Measurements from ENCODE around the gene KRTAP10-11.
"Not testable (repeated sequence)": the region's sequence is repeated elsewhere in the genome, so short reads cannot be mapped to it uniquely, and the experiment has no call there.

KRTAP10-11 gene

GRCh38 chr21:44682580-44683151 lies 36.5 kb downstream of the KRTAP10-11 start:
- no peak overlapping the region for H2AFZ ChIP-seq (ENCODE audit: low read depth, low read length)
- H3K79me2 ChIP-seq (ENCODE audit: insufficient read depth, low read length) = no peaks in the 10 kb centered on the region
- H3K4me3 ChIP-seq (ENCODE audit: low read depth in 1 of 2, low read length in 2 of 2) = no peak overlapping the region
- no peaks in the 10 kb centered on the region for H3K4me1 ChIP-seq (ENCODE audit: insufficient read depth, low read length)
- H3K9ac ChIP-seq (ENCODE audit: low read depth, low read length) = no peak overlapping the region
- no peak overlapping the region for H3K4me2 ChIP-seq (ENCODE audit: insufficient read depth, low read length)
- ATAC-seq (ENCODE audit: insufficient read depth, low read depth) = no peak
- TF ChIP-seq EZH2 (IDR thresholded peaks at IDR 0.05; ENCODE audit: borderline replicate concordance, low read depth, low read length, severe bottlenecking) (no peak), CTCF (IDR thresholded peaks at IDR 0.05; ENCODE audit: borderline replicate concordance, extremely low read depth, low read length, poor library complexity, severe bottlenecking) (no peak)
- DNase-seq = no peak
- H3K9me3 ChIP-seq (ENCODE audit: insufficient read depth, low read length, severe bottlenecking) = no peaks in the 10 kb centered on the region
- no peak overlapping the region for H3K27ac ChIP-seq (ENCODE audit: low read length)
- H4K20me1 ChIP-seq (ENCODE audit: insufficient read depth, low read length) = no peaks in the 10 kb centered on the region
- no peaks in the 10 kb centered on the region for H3K36me3 ChIP-seq (ENCODE audit: insufficient read depth, low read length)
- no peaks in the 10 kb centered on the region for H3K27me3 ChIP-seq (ENCODE audit: insufficient read depth, low read length, poor library complexity)

- no peak overlapping the region for H3K9ac ChIP-seq (ENCODE audit: low read depth, low read length)
- no peaks in the 10 kb centered on the region for H4K20me1 ChIP-seq (ENCODE audit: insufficient read depth, low read length)
These were observed 37.9 kb downstream of the KRTAP10-11 start for GRCh38 chr21:44684077-44684476.

GRCh38 chr21:44684483-44684882 lies 38.3 kb downstream of the KRTAP10-11 start:
- Histone ChIP-seq H3K79me2 (ENCODE audit: insufficient read depth, low read length) (no peaks in the 10 kb centered on the region), H3K4me1 (ENCODE audit: insufficient read depth, low read length) (no peaks in the 10 kb centered on the region), H3K4me3 (ENCODE audit: low read depth in 1 of 2, low read length in 2 of 2) (no peak overlapping the region), H3K27me3 (ENCODE audit: insufficient read depth, low read length, poor library complexity) (no peaks in the 10 kb centered on the region), H3K9ac (ENCODE audit: low read depth, low read length) (no peak overlapping the region), H2AFZ (ENCODE audit: low read depth, low read length) (no peak overlapping the region), H4K20me1 (ENCODE audit: insufficient read depth, low read length) (no peaks in the 10 kb centered on the region), H3K36me3 (ENCODE audit: insufficient read depth, low read length) (no peaks in the 10 kb centered on the region), H3K9me3 (ENCODE audit: insufficient read depth, low read length, severe bottlenecking) (no peaks in the 10 kb centered on the region), H3K27ac (ENCODE audit: low read length) (no peak overlapping the region), H3K4me2 (ENCODE audit: insufficient read depth, low read length) (no peak overlapping the region)
- TF ChIP-seq EZH2 (IDR thresholded peaks at IDR 0.05; ENCODE audit: borderline replicate concordance, low read depth, low read length, severe bottlenecking) = no peak
- no peak for TF ChIP-seq CTCF (IDR thresholded peaks at IDR 0.05; ENCODE audit: borderline replicate concordance, extremely low read depth, low read length, poor library complexity, severe bottlenecking)
- no peak for ATAC-seq (ENCODE audit: insufficient read depth, low read depth)
- DNase-seq = no peak

More at GRCh38 chr21:44684077-44684476, 37.9 kb downstream of the KRTAP10-11 start:
- Histone ChIP-seq H3K27me3 (ENCODE audit: insufficient read depth, low read length, poor library complexity) (no peaks in the 10 kb centered on the region), H3K27ac (ENCODE audit: low read length) (no peak overlapping the region), H2AFZ (ENCODE audit: low read depth, low read length) (no peak overlapping the region), H3K4me1 (ENCODE audit: insufficient read depth, low read length) (no peaks in the 10 kb centered on the region), H3K9me3 (ENCODE audit: insufficient read depth, low read length, severe bottlenecking) (no peaks in the 10 kb centered on the region), H3K4me3 (ENCODE audit: low read depth in 1 of 2, low read length in 2 of 2) (no peak overlapping the region), H3K36me3 (ENCODE audit: insufficient read depth, low read length) (no peaks in the 10 kb centered on the region), H3K79me2 (ENCODE audit: insufficient read depth, low read length) (no peaks in the 10 kb centered on the region), H3K4me2 (ENCODE audit: insufficient read depth, low read length) (no peak overlapping the region)
- DNase-seq (no peak), ATAC-seq (ENCODE audit: insufficient read depth, low read depth) (no peak)
- TF ChIP-seq CTCF (IDR thresholded peaks at IDR 0.05; ENCODE audit: borderline replicate concordance, extremely low read depth, low read length, poor library complexity, severe bottlenecking) = no peak
- no peak for TF ChIP-seq EZH2 (IDR thresholded peaks at IDR 0.05; ENCODE audit: borderline replicate concordance, low read depth, low read length, severe bottlenecking)

GRCh38 chr21:44685050-44685449 lies 38.8 kb downstream of the KRTAP10-11 start:
- H3K9ac ChIP-seq (ENCODE audit: low read depth, low read length); H3K4me3 ChIP-seq (ENCODE audit: low read depth in 1 of 2, low read length in 2 of 2); DNase-seq; H3K9me3 ChIP-seq (ENCODE audit: insufficient read depth, low read length, severe bottlenecking); H3K27ac ChIP-seq (ENCODE audit: low read length); H3K4me2 ChIP-seq (ENCODE audit: insufficient read depth, low read length); H2AFZ ChIP-seq (ENCODE audit: low read depth, low read length); H4K20me1 ChIP-seq (ENCODE audit: insufficient read depth, low read length); ATAC-seq (ENCODE audit: insufficient read depth, low read depth); H3K4me1 ChIP-seq (ENCODE audit: insufficient read depth, low read length); H3K36me3 ChIP-seq (ENCODE audit: insufficient read depth, low read length); H3K27me3 ChIP-seq (ENCODE audit: insufficient read depth, low read length, poor library complexity); H3K79me2 ChIP-seq (ENCODE audit: insufficient read depth, low read length): not testable (repeated sequence)

Data from DND-41 (cell line).